ENCODE measurements around the gene TLX1.

Gene TLX1

DNA sequence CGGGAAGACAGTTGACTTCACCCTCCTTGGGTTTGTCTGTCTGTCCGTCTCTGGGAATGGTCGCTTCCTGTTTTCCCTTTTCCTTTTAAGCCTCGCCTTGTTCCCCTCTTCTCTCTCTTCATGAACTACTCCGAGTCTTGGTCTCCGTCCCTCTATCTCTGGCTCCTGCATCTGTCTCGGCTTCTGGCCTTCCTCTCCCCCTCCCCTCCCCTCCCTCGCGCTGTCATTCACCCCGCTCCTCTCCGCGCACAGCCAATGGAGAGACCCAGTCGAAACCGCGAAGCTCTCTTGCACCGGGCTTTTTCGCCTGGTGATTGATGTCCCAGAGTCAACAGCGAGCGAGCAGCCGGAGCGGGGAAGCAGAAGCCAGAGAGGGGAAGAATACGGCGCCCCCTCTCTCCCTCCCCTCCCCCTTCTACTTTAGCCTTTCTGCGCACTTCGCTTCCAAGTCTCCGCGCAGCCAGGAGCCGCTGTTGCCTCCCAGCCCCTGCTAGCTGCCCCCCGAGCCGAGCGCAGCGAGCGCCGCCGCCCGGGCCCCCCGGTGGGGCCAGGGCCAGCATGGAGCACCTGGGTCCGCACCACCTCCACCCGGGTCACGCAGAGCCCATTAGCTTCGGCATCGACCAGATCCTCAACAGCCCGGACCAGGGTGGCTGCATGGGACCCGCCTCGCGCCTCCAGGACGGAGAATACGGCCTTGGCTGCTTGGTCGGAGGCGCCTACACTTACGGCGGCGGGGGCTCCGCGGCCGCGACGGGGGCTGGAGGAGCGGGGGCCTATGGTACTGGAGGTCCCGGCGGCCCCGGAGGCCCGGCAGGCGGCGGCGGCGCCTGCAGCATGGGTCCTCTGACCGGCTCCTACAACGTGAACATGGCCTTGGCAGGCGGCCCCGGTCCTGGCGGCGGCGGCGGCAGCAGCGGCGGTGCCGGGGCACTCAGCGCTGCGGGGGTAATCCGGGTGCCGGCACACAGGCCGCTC, at the start of gene TLX1:
TSS of gene TLX1 (plus strand) at position 317 of the 978 bp plus-strand sequence. CDS start at position 559, 242 bp downstream.
- no peak for DNase-seq (ENCODE audit: low spot score)

DNA sequence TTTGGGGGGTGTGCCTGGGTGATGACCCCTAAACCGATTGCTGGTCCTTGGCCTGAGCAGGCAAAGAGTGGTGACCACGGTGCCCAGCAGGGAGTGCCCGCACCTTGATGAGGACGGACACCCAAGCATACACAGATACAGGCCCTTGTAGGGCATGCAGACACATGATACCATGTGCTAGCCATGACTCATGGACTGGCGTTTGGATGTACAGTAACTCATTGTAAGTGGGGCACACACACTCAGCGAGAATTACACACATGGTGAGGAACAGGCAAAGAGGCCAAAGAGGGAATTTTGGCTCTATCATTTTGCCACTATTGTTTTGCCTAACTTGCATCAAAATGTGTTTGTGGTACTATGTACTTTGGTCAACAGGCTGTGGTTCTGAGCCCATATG, 45.3 kb upstream of the TLX1 start:
- no peak for DNase-seq (ENCODE audit: low spot score)

DNA sequence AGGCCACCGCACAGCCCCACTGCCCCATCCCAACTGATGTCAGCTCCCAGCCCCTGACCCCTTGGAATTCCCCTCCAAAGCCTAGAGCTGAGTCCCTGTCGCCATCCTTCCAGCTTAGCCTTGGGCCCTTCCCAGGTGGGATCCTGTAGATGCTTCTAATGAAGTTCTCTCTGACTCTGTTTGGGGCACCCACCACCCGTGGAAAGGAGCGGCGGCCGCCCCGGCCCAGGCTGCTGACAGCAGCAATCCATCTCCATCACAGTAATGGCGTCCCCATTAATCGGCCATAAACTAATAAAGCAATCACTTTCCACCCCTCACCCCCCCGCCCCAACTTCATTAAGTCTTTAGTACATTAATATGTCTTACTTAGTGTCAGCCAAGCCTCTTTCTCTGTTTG, 43.7 kb upstream of the TLX1 start:
- no peak for DNase-seq (ENCODE audit: low spot score)

DNA sequence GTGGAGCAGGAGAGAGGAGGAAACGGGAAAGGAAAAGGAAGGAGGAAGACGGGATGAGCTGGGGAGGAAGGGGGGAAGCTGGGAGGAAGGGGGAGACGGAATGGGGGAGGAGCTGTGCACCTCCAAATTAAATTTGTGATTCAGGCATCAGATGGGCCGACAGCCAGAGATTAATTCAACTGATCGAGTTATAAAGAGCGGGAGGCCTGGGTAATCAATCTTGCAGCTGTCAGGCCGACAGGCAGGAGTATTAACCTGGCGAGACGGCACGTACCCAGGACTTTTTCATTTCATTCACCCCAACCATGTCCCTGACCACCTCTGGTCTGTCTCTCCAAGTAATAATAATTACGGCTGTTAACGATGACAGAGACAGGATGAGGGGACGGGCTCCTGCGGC, 43.1 kb upstream of the TLX1 start:
- DNase-seq (ENCODE audit: low spot score), result no peak

DNA sequence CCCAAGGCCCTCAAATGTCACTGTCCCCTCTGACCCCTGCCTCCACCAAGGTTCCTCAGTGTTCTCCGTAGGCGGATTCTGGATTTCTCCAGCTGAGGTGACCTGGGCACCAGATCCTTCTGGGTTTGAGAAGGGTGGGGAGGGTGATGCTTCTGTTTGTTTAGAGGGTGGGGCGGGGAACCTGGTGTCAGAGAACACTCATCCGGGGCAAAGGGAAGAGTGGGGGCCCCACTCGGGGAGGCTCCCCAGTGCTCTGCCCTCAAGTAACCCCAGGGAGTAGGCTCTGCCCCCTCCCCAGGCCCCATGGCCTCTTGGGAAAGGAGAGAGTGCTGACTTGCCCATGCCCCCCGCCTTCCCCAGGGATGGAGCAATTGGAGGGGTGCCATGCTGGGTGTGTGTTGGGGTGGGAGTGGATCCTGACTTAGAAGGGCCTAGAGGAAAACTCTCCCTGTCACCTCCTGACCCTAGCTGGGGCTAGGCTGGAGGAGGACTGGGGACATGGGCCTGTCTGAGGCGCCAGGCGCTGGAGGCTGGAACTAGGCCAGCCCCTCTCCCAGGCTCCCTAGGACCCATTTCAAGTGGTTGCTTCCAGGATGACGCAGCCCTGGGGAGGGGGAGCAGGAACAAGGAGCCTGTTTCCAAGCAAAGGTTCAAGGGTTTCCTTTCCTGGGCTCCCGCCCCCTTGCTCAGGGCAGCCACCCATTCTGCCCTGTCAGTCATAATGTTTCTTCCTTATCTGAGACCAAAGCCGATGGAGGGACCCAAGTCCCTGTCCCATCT, 41.4 kb upstream of the TLX1 start:
- DNase-seq (ENCODE audit: low spot score), result no peak

DNA sequence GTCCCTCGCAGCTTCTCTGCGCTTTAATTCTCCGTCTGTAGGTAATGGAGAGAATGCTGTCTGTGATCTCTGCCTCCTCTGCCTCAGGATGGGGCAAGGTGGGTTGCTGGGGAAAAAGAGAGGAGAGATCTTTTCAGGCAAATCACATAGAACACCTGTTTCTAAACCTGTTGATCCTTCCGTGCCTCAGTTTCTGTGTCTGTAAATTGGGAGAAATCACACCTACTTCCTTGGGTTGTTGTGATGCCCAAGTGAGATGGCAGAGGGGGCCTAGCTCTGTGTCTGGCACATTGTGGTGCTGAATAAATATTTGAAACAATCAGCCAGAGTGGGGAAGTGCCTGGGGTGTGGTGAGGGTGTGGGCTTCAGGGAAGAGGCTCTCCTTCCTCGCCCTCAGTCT, 40.5 kb upstream of the TLX1 start:
- DNase-seq (ENCODE audit: low spot score), result no peak

DNA sequence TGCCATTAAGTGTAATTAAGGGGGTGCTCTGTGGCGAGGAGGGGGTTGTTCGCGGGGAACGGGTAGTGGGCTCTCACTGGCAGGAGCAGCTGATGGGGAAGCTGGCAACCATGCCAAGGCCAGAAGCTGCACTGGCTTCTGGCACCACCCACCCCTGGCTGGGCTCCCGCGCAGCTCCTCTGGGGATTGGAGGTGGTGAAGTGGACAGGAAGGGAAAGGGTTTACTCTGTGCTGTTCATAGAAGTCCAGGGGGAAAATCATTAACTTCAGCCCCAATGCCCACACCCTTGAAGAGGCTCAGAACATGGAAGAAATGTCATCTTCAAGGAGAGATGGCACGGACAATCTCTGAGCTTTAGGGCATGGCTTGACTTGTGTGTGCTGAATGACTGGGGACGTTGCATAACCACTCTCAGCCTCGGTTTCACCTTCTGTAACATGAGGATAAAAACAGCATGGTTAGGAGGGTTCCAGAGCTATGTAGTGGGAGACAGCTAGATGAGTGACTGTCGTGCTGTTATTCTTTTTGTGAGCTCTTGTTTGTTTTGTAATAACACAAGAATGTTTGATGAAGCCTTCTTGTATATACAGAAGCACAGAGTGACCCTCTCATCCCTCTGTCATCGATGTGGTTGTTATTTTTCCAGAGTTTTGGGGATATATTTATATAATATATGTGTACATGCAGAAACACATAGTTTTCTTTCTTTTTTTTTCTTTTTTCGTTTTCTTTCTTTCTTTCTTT, 39.4 kb upstream of the TLX1 start:
- no peak for DNase-seq (ENCODE audit: low spot score)

DNA sequence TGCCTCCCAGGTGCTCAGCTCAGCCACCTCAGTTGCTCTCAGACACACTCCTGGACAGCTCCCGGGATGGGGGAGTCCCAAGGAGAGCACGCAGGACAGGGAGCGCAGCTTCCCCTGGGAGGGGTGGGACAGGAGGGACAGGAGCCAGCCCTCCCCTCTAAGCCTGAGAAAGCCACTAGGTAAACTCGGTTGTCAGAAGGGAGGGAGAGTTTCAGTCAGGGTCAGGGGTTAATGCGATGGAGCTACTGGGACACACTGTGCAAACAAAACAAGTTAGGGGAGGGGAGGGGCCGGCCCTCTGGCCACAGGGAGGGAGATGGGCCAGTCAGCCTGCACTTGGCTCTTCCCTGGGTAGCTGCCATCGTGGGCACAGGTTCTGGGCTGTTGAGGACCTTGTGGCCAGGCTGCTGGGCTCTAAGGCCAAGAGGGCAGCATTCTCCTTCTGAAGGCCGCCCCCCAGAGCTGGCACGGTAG, 38.2 kb upstream of the TLX1 start:
- no peak for DNase-seq (ENCODE audit: low spot score)

DNA sequence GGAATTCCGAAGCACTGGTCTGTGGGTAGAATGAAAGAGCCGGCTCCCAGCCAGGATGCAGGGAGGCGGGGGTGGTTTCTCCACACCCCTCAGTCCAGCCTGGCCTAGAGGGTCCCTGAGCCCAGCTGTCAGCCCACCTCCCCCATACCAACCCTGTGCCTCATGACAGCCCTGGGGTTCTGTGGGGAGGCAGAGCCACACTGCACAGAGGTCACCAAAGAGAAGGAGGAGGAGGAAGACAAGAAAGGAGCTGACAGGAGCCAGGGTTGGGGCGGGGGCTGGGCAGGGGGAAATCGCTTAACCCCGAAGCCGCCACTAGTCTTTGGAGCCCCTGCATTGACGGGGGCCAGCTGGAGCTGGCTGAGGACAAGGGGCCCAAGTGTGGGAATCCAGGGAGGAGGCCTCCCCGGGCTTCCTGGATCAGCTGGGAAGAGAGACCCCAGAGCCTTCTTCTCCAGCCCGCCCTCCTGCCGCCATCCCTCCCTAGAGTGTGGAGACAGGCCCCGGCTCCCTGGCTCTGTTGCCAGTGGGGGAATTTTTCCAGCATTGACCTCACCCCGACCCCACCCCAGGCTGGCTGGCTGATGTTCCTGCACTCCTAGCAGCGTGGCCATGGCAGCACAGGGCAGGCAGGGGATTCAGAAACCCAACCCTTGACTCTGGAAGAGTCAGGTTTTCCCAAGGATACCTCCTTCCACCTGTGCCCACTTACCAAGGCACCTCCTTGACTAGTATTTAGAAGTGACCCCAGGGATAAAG, 36.8 kb upstream of the TLX1 start:
- DNase-seq (ENCODE audit: low spot score), result no peak

DNA sequence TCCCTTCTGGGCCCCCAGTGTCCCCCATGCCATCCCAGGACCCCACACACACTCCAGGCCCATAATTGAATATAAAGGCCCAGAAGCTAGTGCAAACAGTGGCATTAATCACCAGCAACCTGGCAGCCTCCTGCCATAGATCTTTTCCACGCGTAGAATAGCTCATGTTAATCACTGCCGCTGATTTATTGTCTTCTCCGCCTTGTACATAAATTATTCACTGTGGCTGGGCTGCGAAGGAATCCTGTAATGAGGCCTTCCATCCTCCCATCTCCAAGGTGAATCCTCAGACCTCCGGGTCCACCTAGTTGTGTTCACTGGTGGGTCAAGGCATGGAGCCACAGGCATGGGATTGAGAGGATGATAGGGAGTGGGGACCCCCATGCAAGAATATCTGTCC, 36.1 kb upstream of the TLX1 start:
- no peak for DNase-seq (ENCODE audit: low spot score)

DNA sequence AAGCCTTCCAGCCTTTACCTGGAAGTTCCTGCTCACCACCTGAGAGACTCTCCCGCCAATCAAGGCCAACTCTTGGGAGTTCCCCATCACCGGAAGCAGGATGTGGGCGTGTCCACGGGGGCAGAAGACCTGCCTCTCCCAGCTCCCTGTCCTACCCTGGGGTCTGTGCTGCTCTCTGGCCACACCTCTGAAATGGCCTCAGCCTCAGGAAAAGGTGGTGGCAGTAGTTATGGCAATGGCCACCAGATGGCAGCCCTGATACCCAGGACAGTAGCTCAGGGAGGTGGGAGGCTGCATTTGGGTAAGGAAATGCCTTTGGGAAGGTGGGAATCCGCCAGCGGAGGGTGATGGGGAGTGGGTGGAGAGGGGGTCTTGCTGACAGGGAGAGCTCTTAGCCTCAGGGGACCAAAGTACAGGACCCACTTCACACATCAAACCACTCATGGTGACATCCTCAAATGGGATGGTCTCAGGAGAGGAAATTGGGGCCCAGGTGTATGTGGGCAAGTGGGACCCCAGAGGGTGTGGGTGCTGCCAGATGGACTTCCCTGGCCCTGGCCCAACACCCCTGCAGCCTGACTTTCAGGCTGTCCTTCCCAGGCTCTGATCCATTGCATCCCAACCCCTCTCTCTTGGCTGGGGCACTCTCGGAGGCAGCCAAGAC, 35.4 kb upstream of the TLX1 start:
- DNase-seq (ENCODE audit: low spot score), result peak; percentile 75

DNA sequence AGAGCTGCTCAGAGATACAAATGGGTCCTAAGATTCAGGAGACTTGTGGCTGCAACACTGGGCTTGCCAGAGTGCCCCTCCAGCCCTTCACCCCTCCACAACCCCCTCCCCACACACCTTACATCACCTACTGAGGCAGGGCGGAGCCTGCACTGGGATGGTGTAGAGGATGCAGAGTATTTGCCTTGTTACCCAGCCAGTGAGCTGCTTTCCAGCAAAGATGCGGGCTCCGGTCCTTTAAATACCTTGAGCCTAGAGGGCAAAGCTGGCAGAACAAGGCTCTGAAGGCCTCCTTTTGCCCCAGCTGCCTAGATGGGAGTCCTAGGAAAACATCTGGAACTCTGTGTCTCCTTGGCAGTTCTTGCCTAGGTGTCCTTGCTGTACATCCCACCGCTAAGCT, 34.7 kb upstream of the TLX1 start:
- no peak for DNase-seq (ENCODE audit: low spot score)

DNA sequence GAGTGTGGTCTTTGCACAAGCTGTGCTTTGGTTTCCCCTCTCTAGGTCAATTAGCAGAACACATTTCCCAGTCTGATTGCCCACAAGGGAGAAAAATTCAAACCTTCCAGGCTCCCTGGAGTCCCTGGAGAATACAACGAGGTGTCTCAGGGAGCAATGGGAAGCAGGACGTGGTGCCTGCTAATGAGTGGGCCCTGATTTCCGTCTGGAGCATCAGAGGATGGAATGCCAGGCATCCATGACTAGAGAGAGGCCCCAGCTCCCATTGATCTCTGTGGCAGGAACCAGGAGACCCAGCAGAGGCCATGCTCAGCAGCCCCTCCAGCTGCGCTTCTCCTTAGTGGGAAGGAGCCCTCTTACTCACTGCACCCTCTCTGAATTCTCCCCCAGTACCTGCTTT, 33.2 kb upstream of the TLX1 start:
- DNase-seq (ENCODE audit: low spot score), result no peak

DNA sequence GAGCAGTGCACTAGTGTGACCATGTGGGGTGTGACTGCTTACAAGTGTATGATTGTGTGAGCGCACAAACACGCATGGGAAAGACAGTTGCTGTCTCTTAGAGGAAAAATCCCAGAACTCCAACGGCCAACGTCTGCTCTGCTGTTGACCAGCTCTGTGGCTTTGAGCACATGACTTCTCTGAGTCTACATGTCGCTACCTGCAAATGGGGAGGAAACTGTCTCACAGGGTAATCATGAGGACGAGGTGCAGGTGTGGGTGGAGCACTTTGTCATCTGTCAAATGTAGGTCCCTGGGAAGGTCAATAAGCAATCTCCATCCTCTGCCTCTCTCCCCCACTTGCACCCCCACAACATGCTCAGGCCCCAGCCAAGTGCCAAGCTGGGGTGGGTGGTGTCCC, 31.2 kb upstream of the TLX1 start:
- DNase-seq (ENCODE audit: low spot score), result no peak

DNA sequence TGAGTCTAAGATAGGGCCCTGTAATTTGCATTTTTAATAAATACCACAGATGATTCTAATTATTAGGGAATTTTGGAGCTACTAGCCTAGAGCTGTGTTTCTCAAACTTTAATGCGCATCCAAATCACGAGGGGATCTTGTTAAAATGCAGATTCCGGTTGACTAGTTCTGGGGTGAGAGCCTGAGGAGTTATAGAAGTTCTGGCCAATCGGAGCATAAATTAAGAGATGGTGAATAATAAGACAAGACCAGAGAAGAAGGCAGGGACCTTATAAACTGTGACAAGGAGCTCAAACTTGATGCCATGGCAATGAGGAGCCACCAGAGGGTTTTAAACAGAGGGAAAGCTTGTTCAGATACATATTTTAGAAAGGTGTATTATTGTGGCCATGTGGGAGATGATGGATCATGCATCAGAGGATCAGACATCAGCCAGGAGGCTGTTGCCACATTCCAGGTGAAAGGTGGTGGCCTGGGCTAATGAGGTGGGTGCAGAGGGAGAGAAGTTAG, 29.7 kb upstream of the TLX1 start:
- no peak for DNase-seq (ENCODE audit: low spot score)

DNA sequence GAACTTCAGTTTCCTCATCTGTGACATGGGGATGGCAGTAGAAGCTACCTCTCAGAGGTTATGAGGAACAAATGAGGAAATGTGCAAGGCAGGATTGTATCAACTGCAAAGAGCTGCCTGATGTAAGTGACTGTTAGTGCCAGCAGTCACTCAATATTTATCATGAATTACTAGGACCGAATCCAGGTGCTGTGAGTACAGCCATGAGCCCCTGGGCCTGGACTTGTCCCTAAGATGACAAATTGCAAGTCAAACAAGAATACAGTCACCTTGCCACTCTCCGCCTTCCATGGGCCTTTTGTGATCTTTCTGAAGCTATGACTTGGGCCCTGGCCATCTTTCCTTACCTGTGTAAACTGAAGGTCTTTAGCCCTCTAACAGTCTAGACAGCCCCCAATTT, 27.7 kb upstream of the TLX1 start:
- no peak for DNase-seq (ENCODE audit: low spot score)

DNA sequence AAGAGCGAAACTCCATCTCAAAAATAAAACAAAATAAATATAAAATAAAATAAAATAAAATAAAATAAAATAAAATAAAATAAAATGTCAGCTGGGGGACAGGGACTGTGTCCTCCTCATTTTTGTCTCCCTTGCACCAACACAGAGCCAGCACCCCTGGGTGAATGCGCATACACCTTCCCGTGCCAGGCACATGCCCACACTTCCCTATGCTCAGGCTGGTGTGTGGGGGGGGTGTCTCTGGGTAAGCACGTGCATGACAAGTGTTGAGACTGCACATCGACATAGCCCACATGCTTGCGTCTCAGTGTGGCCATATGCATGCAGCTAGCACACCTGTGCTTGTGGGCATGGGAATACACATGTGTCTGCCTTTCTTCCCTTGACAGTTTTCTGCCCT, 24.7 kb upstream of the TLX1 start:
- no peak for DNase-seq (ENCODE audit: low spot score)

DNA sequence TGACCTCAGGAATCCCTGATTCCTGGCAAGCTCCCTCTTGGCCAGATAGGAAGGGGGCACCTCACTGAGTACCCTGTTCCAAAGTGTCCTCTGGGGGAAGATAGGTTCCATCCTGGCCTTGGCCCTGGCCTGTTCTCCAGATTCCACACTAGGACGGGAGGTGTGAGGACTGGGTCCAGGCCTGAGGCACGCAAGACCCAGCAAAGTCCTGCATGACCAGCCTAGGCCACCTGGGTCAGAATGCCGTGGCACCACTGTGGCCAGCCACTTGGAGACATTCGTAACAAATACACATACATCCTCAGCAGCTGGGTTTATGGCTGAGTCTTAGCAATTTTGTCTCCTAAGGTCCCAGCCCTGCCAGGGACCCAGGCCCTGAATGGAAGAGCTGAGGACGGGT, 23.3 kb upstream of the TLX1 start:
- DNase-seq (ENCODE audit: low spot score), result no peak

DNA sequence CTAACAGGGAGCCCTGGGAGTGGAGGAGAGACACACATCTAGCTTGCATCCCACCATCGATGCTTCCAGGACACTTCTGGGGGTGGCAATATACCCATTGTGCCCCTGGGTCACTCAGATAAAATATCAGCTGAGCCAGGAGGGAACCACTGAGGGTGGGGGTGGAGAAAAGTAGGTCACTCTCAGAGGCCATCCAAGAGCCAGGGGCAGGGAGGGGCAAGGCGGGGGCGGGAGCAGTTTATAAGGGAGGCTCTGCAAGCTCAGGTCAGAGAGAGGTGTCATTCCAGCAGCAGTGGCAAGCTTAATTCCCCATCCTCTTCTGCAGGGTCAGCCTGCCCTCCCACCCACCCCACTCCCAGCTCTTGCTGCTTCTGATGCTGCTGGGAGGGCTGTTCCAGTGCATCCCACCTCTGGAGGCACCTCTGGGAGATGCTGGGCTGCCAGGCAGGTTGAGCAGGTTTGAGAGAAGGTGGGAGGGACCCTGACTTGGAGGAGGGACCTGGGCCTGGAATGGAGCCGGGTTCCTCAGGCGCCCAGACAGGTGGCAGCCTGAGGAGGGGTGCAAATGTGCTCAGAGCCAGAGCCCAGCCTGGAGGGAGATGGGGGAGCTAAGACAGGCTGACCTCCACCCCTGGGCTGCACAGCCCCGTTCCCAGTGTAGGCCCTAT, 20.1 kb upstream of the TLX1 start:
- no peak for DNase-seq (ENCODE audit: low spot score)

DNA sequence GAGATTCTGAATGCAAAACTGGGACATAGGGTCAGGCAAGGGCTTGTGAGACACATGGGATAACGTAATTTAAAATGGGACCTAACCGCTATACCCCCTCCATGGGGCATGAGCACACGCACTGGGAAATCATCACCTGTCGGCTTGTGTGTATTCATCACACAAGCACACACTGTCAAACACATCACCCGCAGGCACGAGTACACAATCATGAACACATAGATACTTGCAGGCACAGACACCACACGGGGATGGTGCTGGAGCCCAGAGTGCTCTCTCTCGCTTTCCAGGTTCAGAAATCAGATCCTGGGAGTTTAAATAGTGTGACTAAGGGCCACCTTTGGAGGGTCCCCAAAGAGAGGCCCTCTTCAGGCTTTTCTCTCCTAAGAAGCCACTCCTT, 19.6 kb upstream of the TLX1 start:
- DNase-seq (ENCODE audit: low spot score), result no peak
